IMR-90 (cell line): ENCODE data around the gene SUSD1. TPM values are rescaled to one million over a fixed set of nuclear protein-coding genes. Genes with fewer than 3 reads are reported as not detected.

Experiments
- ATAC-seq: fragments of 200-7000 bp; cut with Tn5 transposase; 2 replicates; pipeline ENCODE4 v1.9.1; 2020; ENCODE audit warnings: low read depth, mild to moderate bottlenecking, moderate library complexity
- BruUV-seq: library from RNA; stranded (reverse); fragments of 400-500 nt; replicated peaks from 2 replicates; lab custom pipeline; 2021; lab: Mats Ljungman, UMichigan
- CTCF ChIA-PET: fragments of 300-600 bp; formaldehyde crosslinking; extraction: SDS; loops from one replicate; lab custom pipeline; 2021; ENCODE audit warnings: antibody characterized with exemption; lab: Yijun Ruan, JAX
- POLR2A ChIA-PET: fragments of 300-600 bp; sonication (Branson Sonifier 250); formaldehyde crosslinking; loops from one replicate; lab custom pipeline; 2022; ENCODE audit warnings: antibody characterized with exemption; ENCODE audit not compliant: unreplicated experiment; lab: Charles Lee
- DNase-seq: peaks from one replicate; pipeline ENCODE4 v3.0.0; 2013
- H2AFZ ChIP-seq: replicated peaks from 2 replicates; pipeline ENCODE3; 2013; ENCODE audit warnings: low read length, mild to moderate bottlenecking; ENCODE audit not compliant: poor library complexity
- H2AK5ac ChIP-seq: 2 replicates; pipeline ENCODE4 v1.6.1; 2013; ENCODE audit warnings: low read depth, low read length, inconsistent platforms
- H2AK9ac ChIP-seq: replicated peaks from 2 replicates; pipeline ENCODE3; 2013; ENCODE audit warnings: mild to moderate bottlenecking, low read depth, low read length, moderate library complexity; ENCODE audit not compliant: poor library complexity
- H2BK120ac ChIP-seq: 2 replicates; pipeline ENCODE4 v1.6.1; 2013; ENCODE audit warnings: low read depth, low read length, inconsistent platforms
- H2BK15ac ChIP-seq: 3 replicates; pipeline ENCODE4 v1.6.1; 2013; ENCODE audit warnings: low read depth, low read length, inconsistent platforms
- H2BK20ac ChIP-seq: 2 replicates; pipeline ENCODE4 v1.6.1; 2013; ENCODE audit warnings: low read depth, mild to moderate bottlenecking, inconsistent platforms, low read length, moderate library complexity
- H2BK5ac ChIP-seq: 2 replicates; pipeline ENCODE4 v1.6.1; 2013; ENCODE audit warnings: mild to moderate bottlenecking, low read depth, low read length, inconsistent platforms; ENCODE audit not compliant: poor library complexity, severe bottlenecking
- H3K14ac ChIP-seq: replicated peaks from 2 replicates; pipeline ENCODE4 v1.6.1; 2013; ENCODE audit warnings: low read depth, low read length, inconsistent platforms
- H3K18ac ChIP-seq: 2 replicates; pipeline ENCODE4 v1.6.1; 2013; ENCODE audit warnings: low read depth, low read length, control low read depth
- H3K23ac ChIP-seq: 2 replicates; pipeline ENCODE4 v1.6.1; 2013; ENCODE audit warnings: low read depth, low read length, inconsistent platforms
- H3K27ac ChIP-seq: 2 replicates; pipeline ENCODE4 v1.5.1; 2013; ENCODE audit warnings: mild to moderate bottlenecking, control low read depth, low read length; ENCODE audit not compliant: insufficient read depth
- H3K27me3 ChIP-seq: 2 replicates; pipeline ENCODE4 v1.6.1; 2013; ENCODE audit warnings: low read length; ENCODE audit not compliant: control insufficient read depth, insufficient read depth
- H3K36me3 ChIP-seq: 2 replicates; pipeline ENCODE4 v1.6.1; 2013; ENCODE audit warnings: low read length, mixed read lengths; ENCODE audit not compliant: control insufficient read depth, insufficient read depth
- H3K4ac ChIP-seq: 2 replicates; pipeline ENCODE4 v1.6.1; 2013; ENCODE audit warnings: low read depth, low read length, inconsistent platforms
- H3K4me1 ChIP-seq: 2 replicates; pipeline ENCODE4 v1.6.1; 2013; ENCODE audit warnings: low read length, mixed read lengths; ENCODE audit not compliant: control insufficient read depth, insufficient read depth
- H3K4me2 ChIP-seq: 2 replicates; pipeline ENCODE4 v1.6.1; 2013; ENCODE audit warnings: low read depth, mild to moderate bottlenecking, control low read depth, low read length, moderate library complexity
- H3K4me3 ChIP-seq: 2 replicates; pipeline ENCODE4 v1.5.1; 2013; ENCODE audit warnings: low read depth, mild to moderate bottlenecking, control low read depth, low read length, moderate library complexity; ENCODE audit not compliant: insufficient read depth
- H3K56ac ChIP-seq: 2 replicates; pipeline ENCODE4 v1.6.1; 2013; ENCODE audit warnings: low read length, inconsistent platforms; ENCODE audit not compliant: insufficient read depth; ENCODE audit errors: extremely low read depth
- H3K79me1 ChIP-seq, 2 experiments: 2 replicates each; pipeline ENCODE4 v1.6.1; 2013; ENCODE audit warnings: low read length in 2 of 2, inconsistent platforms in 1 of 2, low read depth in 1 of 2
- H3K9ac ChIP-seq: 2 replicates; pipeline ENCODE4 v1.6.1; 2013; ENCODE audit warnings: low read depth, low read length, control low read depth
- H3K9me1 ChIP-seq: 2 replicates; pipeline ENCODE4 v1.6.1; 2013; ENCODE audit warnings: low read length, inconsistent platforms; ENCODE audit not compliant: insufficient read depth
- H3K9me3 ChIP-seq: 2 replicates; pipeline ENCODE4 v1.6.1; 2013; ENCODE audit warnings: low read length; ENCODE audit not compliant: control insufficient read depth, insufficient read depth
- H4K20me1 ChIP-seq: 2 replicates; pipeline ENCODE4 v1.6.1; 2013; ENCODE audit warnings: low read length, inconsistent platforms; ENCODE audit not compliant: insufficient read depth
- H4K5ac ChIP-seq: 2 replicates; pipeline ENCODE4 v1.6.1; 2013; ENCODE audit warnings: mild to moderate bottlenecking, low read depth, low read length, control low read depth
- H4K8ac ChIP-seq, 2 experiments: 2 replicates each; pipeline ENCODE4 v1.6.1; 2013; ENCODE audit warnings: low read depth in 2 of 2, low read length in 2 of 2, control low read depth in 1 of 2, inconsistent platforms in 1 of 2
- H4K91ac ChIP-seq: 2 replicates; pipeline ENCODE4 v1.6.1; 2013; ENCODE audit warnings: low read depth, low read length, inconsistent platforms; ENCODE audit not compliant: insufficient read depth
- BHLHE40 ChIP-seq: fragments of 150-350 bp; IDR thresholded peaks from 2 replicates; pipeline ENCODE4 v1.6.1; 2016; ENCODE audit warnings: mild to moderate bottlenecking, low read depth, low read length
- CEBPB ChIP-seq: IDR thresholded peaks from 2 replicates; pipeline ENCODE4 v1.6.1; 2012; ENCODE audit warnings: low read depth, low read length, improper control_type of control experiment
- CHD1 ChIP-seq: IDR thresholded peaks from 2 replicates; pipeline ENCODE4 v1.6.1; 2012; ENCODE audit warnings: low read depth, low read length, improper control_type of control experiment
- FOS ChIP-seq: fragments of 150-350 bp; IDR thresholded peaks from 2 replicates; pipeline ENCODE4 v1.6.1; 2016; ENCODE audit warnings: low read depth, low read length
- MAZ ChIP-seq: IDR thresholded peaks from 2 replicates; pipeline ENCODE4 v1.6.1; 2012; ENCODE audit warnings: low read depth, mild to moderate bottlenecking, low read length, improper control_type of control experiment, moderate library complexity, borderline replicate concordance
- MXI1 ChIP-seq: IDR thresholded peaks from 2 replicates; pipeline ENCODE4 v1.6.1; 2012; ENCODE audit warnings: low read depth, mild to moderate bottlenecking, low read length, moderate library complexity, borderline replicate concordance
- NFE2L2 ChIP-seq: fragments of 150-350 bp; IDR thresholded peaks from 2 replicates; pipeline ENCODE4 v1.6.1; 2016; ENCODE audit warnings: low read depth, mild to moderate bottlenecking, low read length
- POLR2A ChIP-seq: IDR thresholded peaks from 2 replicates; pipeline ENCODE4 v1.6.1; 2012; ENCODE audit warnings: mild to moderate bottlenecking, low read depth, low read length
- RAD21 ChIP-seq: IDR thresholded peaks from 2 replicates; pipeline ENCODE4 v1.6.1; 2012; ENCODE audit warnings: low read length, improper control_type of control experiment
- RCOR1 ChIP-seq: IDR thresholded peaks from 2 replicates; pipeline ENCODE4 v1.6.1; 2012; ENCODE audit warnings: mild to moderate bottlenecking, low read length, improper control_type of control experiment; ENCODE audit not compliant: insufficient replicate concordance
- RFX5 ChIP-seq: IDR thresholded peaks from 2 replicates; pipeline ENCODE4 v1.8.0; 2012; ENCODE audit warnings: low read depth, mild to moderate bottlenecking, low read length, moderate library complexity
- SMC3 ChIP-seq: fragments of 150-350 bp; IDR thresholded peaks from 2 replicates; pipeline ENCODE4 v1.6.1; 2016; ENCODE audit warnings: low read depth, mild to moderate bottlenecking, antibody characterized with exemption, low read length, moderate library complexity
- WGBS, 2 experiments: methylation state at CpG; one replicate each; pipeline versions ENCODE4 v1.1.5 to v1.1.7; 2013; ENCODE audit warnings: missing lambda C conversion rate in 2 of 2; ENCODE audit not compliant: insufficient read length in 1 of 2; ENCODE audit errors: extremely low coverage in 2 of 2; 5-methylcytosine and 5-hydroxymethylcytosine counted together
- dilution Hi-C: fragments of 300-500 bp; cut with HindIII; formaldehyde crosslinking; loops from one replicate; pipeline ENCODE4 v1.14.3; 2018; ENCODE audit warnings: low sequenced_read_pairs; ENCODE audit not compliant: unreplicated experiment
- in situ Hi-C: fragments of 300-500 bp; cut with MboI; formaldehyde crosslinking; loops from 3 replicates; pipeline ENCODE4 v1.14.3; 2019; ENCODE audit warnings: low sequenced_read_pairs, inconsistent platforms, mixed read lengths
- intact Hi-C: fragments of 100-400 bp; cut with micrococcal nuclease; formaldehyde crosslinking; loops from 2 replicates; pipeline ENCODE4 v1.10.0; 2022
- polyA plus RNA-seq, 3 experiments: library from polyadenylated mRNA; depleted of rRNA; stranded (reverse); fragments of >200 nt; gene quantifications; 2 replicates each; pipeline ENCODE4 v1.2.3, GENCODE V29; 2012; ENCODE audit warnings: low replicate concordance in 1 of 3
- total RNA-seq: library from RNA; depleted of rRNA; stranded (reverse); fragments of >200 nt; gene quantifications from 2 replicates; pipeline ENCODE4 v1.2.3, GENCODE V29; 2012
- TF ChIP-seq, protein P1 (sequence below): conservative IDR thresholded peaks from 2 replicates; pipeline ENCODE4 v1.5.1; 2012; ENCODE audit warnings: mild to moderate bottlenecking, low read depth, low read length, improper control_type of control experiment
- TF ChIP-seq, protein P2 (sequence below): fragments of 150-350 bp; IDR thresholded peaks from 2 replicates; pipeline ENCODE4 v1.6.1; 2017; ENCODE audit warnings: mild to moderate bottlenecking, antibody characterized with exemption, low read length, low read depth

SUSD1 gene
- total and polyA plus RNA-seq, 2 of the 4 experiments (the other 2 are of a cell fraction): 4.0 to 4.7 TPM

DNA sequence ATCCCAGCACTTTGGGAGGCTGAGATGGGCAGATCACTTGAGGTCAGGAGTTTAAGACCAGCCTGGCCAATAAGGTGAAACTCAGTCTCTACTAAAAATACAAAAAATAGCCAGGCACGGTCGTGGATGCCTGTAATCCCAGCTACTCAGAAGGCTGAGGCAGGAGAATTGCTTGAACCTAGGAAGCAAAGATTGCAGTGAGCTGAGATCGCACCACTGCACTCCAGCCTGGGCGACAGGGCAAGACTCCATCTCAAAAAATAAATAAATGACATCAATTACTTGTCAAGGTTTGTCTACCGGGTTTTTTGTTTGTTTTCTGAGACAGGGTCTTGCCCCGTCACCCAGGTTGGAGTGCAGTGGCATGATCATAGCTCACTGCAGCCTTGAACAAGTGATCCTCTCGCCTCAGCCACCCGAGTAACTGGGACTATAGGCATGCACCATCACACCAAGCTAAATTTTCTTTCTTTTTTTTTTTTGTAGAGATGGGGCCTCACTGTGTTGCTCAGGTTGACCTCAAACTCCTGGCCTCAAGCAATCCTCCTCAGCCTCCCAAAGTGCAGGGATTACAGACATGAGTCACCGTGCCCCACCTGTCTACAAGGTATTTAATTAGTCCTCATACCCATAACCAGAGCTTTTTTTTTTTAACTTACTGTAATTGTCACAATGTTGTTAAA, 64.9 kb downstream of the SUSD1 start:
- intact Hi-C loops: no loop called here
- TF ChIP-seq SMC3 (no peak), FOS (no peak), RAD21 (no peak), CEBPB (no peak), NFE2L2 (no peak), RFX5 (no peak), MAZ (no peak), POLR2A (no peak), RCOR1 (no peak), MXI1 (no peak), CHD1 (no peak), BHLHE40 (no peak)
- TF ChIP-seq, protein P1, sequence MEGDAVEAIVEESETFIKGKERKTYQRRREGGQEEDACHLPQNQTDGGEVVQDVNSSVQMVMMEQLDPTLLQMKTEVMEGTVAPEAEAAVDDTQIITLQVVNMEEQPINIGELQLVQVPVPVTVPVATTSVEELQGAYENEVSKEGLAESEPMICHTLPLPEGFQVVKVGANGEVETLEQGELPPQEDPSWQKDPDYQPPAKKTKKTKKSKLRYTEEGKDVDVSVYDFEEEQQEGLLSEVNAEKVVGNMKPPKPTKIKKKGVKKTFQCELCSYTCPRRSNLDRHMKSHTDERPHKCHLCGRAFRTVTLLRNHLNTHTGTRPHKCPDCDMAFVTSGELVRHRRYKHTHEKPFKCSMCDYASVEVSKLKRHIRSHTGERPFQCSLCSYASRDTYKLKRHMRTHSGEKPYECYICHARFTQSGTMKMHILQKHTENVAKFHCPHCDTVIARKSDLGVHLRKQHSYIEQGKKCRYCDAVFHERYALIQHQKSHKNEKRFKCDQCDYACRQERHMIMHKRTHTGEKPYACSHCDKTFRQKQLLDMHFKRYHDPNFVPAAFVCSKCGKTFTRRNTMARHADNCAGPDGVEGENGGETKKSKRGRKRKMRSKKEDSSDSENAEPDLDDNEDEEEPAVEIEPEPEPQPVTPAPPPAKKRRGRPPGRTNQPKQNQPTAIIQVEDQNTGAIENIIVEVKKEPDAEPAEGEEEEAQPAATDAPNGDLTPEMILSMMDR: no peak
- TF ChIP-seq, protein P2, sequence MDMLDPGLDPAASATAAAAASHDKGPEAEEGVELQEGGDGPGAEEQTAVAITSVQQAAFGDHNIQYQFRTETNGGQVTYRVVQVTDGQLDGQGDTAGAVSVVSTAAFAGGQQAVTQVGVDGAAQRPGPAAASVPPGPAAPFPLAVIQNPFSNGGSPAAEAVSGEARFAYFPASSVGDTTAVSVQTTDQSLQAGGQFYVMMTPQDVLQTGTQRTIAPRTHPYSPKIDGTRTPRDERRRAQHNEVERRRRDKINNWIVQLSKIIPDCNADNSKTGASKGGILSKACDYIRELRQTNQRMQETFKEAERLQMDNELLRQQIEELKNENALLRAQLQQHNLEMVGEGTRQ: no peak
- H4K20me1 ChIP-seq: peaks cover 4% of the 10 kb centered on the region
- no peak overlapping the region for H2AK9ac ChIP-seq
- H3K18ac ChIP-seq: no peak overlapping the region
- no peak overlapping the region for H3K14ac ChIP-seq
- no peaks in the 10 kb centered on the region for H3K27me3 ChIP-seq
- H3K4ac ChIP-seq: no peak overlapping the region
- H3K4me2 ChIP-seq: no peak overlapping the region
- H3K4me3 ChIP-seq: no peak overlapping the region
- H3K56ac ChIP-seq: no peak overlapping the region
- no peak overlapping the region for H4K5ac ChIP-seq
- ChIA-PET POLR2A (no interaction called here), CTCF (interaction anchor here (0.6 to 1.0 kb wide), 2 partner anchors 12 to 219 kb away, joined by 3 to 6 read pairs; no protein-coding TSS in a partner anchor)
- peaks cover 5% of the 10 kb centered on the region; the same call in 1 of the 2 replicates for H3K4me1 ChIP-seq
- no peak for ATAC-seq
- H2AFZ ChIP-seq: no peak overlapping the region
- DNase-seq: no peak
- dilution Hi-C loops: no loop called here
- no peak overlapping the region for H3K27ac ChIP-seq
- H4K91ac ChIP-seq: no peak overlapping the region
- no peak overlapping the region for H2BK15ac ChIP-seq
- H3K9me3 ChIP-seq: no peaks in the 10 kb centered on the region
- no peaks in the 10 kb centered on the region for H3K36me3 ChIP-seq
- H2BK120ac ChIP-seq: no peak overlapping the region
- no peak overlapping the region for H4K8ac ChIP-seq
- in situ Hi-C loops: no loop called here
- peaks cover 9% of the 10 kb centered on the region; the same call in 1 of the 2 replicates for H3K9me1 ChIP-seq
- H2AK5ac ChIP-seq: no peak overlapping the region
- no TSS peak for BruUV-seq
- no CpG with 5 or more reads among the region's 9 CpGs for WGBS, 2 experiments
- no peak overlapping the region for H2BK5ac ChIP-seq
- H3K23ac ChIP-seq: no peak overlapping the region
- H3K9ac ChIP-seq: no peak overlapping the region
- H3K79me1 ChIP-seq: no peaks in the 10 kb centered on the region; a peak in 1 of 4 replicates
- H2BK20ac ChIP-seq: no peak overlapping the region
